Islet precursor cell (in vitro differentiated cells): Measurements from ENCODE around the gene SRGN.

Source experiments
- DNase-seq: peaks from one replicate; pipeline ENCODE4 v3.0.0-alpha.2; 2018

The SRGN gene

GRCh38 chr10:69061305-69062161 lies 26.4 kb upstream of the SRGN start:
- peak; percentile 70 for DNase-seq

GRCh38 chr10:69062901-69063300 lies 25.0 kb upstream of the SRGN start:
- DNase-seq: no peak

- no peak for DNase-seq
These were observed 23.1 kb upstream of the SRGN start for GRCh38 chr10:69064762-69065328.

- no peak for DNase-seq
These were observed 22.2 kb upstream of the SRGN start for GRCh38 chr10:69065406-69066361.

- DNase-seq: no peak
These were observed 20.7 kb upstream of the SRGN start for GRCh38 chr10:69067189-69067588.

- no peak for DNase-seq
These were observed 19.4 kb upstream of the SRGN start for GRCh38 chr10:69068549-69068948.

- DNase-seq: no peak
These were observed 18.5 kb upstream of the SRGN start for GRCh38 chr10:69069090-69070042.

- no peak for DNase-seq
These were observed 17.0 kb upstream of the SRGN start for GRCh38 chr10:69070951-69071350.

- no peak for DNase-seq
These were observed 16.3 kb upstream of the SRGN start for GRCh38 chr10:69071610-69072009.

GRCh38 chr10:69073026-69073425 lies 14.9 kb upstream of the SRGN start:
- no peak for DNase-seq

- no peak for DNase-seq
These were observed 14.1 kb upstream of the SRGN start for GRCh38 chr10:69073736-69074364.

GRCh38 chr10:69074532-69074931 lies 13.4 kb upstream of the SRGN start:
- no peak for DNase-seq

GRCh38 chr10:69075431-69075830 lies 12.5 kb upstream of the SRGN start:
- DNase-seq: no peak

- DNase-seq: no peak
These were observed 9.6 kb upstream of the SRGN start for GRCh38 chr10:69078311-69078710.

- DNase-seq: no peak
These were observed 7.7 kb upstream of the SRGN start for GRCh38 chr10:69080226-69080625.

- DNase-seq: no peak
These were observed 1.8 kb upstream of the SRGN start for GRCh38 chr10:69086001-69086509.

GRCh38 chr10:69088471-69088769 lies 517 bp downstream of the SRGN start:
- DNase-seq: no peak

GRCh38 chr10:69088801-69089501 lies 1.0 kb downstream of the SRGN start:
- DNase-seq: no peak

GRCh38 chr10:69089638-69090599 lies 2.0 kb downstream of the SRGN start:
- DNase-seq: no peak

- DNase-seq: no peak
These were observed 2.8 kb downstream of the SRGN start for GRCh38 chr10:69090685-69091084.
